Uterus (tissue), 2 donors: ENCODE results near the gene UBE2K.

Experiments used
- CTCF ChIP-seq, 4 experiments: fragments of 200-600 bp in 2 of 4; fragments of 450-650 bp in 2 of 4; sonication (generic) in 2 of 4; IDR thresholded peaks; one replicate each; pipeline ENCODE4 v1.5.1; 2016 to 2019; ENCODE audit warnings: antibody characterized with exemption in 4 of 4, mild to moderate bottlenecking in 2 of 4, moderate library complexity in 1 of 4
- POLR2A ChIP-seq, 2 donors: fragments of 450-650 bp; IDR thresholded peaks; one replicate each; pipeline ENCODE4 v1.6.1; 2016; ENCODE audit warnings: antibody characterized with exemption in 2 of 2, mild to moderate bottlenecking in 1 of 2, moderate library complexity in 1 of 2

DNA sequence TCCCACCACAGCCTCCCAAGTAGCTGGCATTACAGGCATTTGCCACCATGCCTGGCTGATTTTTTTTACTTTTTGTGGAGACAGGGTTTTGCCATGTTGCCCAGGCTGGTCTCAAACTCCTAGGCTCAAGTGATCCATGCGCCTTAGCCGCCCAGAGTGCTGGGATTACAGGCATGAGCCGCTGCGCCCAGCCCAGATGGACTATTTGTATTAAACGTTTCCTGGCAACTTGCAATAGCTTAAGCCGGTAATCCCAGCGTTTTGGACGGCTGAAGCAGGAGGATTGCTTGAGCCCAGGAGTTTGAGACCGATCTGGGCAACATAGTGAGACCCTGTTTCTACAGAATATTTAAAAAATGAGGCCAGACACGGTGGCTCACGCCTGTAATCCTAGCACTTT lies 18.4 kb downstream of the UBE2K start:
- TF ChIP-seq CTCF (IDR thresholded peaks at IDR 0.05) (no peak), POLR2A (IDR thresholded peaks at IDR 0.05) (no peak)
